ENCODE data around the gene FGFR2.

The FGFR2 gene

GRCh38 chr10:121553511-121554264 lies 44.6 kb downstream of the FGFR2 start:
- TF ChIP-seq, protein P1, sequence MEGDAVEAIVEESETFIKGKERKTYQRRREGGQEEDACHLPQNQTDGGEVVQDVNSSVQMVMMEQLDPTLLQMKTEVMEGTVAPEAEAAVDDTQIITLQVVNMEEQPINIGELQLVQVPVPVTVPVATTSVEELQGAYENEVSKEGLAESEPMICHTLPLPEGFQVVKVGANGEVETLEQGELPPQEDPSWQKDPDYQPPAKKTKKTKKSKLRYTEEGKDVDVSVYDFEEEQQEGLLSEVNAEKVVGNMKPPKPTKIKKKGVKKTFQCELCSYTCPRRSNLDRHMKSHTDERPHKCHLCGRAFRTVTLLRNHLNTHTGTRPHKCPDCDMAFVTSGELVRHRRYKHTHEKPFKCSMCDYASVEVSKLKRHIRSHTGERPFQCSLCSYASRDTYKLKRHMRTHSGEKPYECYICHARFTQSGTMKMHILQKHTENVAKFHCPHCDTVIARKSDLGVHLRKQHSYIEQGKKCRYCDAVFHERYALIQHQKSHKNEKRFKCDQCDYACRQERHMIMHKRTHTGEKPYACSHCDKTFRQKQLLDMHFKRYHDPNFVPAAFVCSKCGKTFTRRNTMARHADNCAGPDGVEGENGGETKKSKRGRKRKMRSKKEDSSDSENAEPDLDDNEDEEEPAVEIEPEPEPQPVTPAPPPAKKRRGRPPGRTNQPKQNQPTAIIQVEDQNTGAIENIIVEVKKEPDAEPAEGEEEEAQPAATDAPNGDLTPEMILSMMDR (IDR thresholded peaks at IDR 0.05; ENCODE audit: extremely low read depth, insufficient read depth, missing control alignments): no peak
- in situ Hi-C loops (cut with MboI; ENCODE audit: low pct_unique_long_range_greater_than_20kb, low sequenced_read_pairs, unreplicated experiment): no loop called here
- DNase-seq (ENCODE audit: low spot score): no peak

DNA sequence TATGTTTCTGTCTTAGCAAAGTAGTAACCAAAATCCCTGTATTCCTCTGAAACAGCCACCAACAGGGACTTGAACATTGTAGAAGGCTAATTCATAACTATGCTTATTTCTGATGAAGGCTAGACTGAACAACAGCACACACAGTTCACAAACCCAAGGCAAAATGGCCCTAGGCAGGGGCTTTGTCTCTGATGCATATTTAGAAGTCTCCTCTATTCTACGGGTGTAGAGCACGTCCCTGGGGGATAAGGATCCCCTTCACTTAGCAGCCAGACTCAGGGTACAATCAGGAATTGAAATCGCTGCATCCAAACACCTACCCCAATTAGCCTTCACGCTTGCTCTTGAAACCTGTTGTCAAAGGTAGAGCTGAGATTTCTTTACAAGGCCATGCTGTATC lies 45.5 kb downstream of the FGFR2 start:
- no peak for DNase-seq (ENCODE audit: low spot score)
- TF ChIP-seq, protein P1 (IDR thresholded peaks at IDR 0.05; ENCODE audit: extremely low read depth, insufficient read depth, missing control alignments): no peak
- in situ Hi-C loops (cut with MboI; ENCODE audit: low pct_unique_long_range_greater_than_20kb, low sequenced_read_pairs, unreplicated experiment): no loop called here

DNA sequence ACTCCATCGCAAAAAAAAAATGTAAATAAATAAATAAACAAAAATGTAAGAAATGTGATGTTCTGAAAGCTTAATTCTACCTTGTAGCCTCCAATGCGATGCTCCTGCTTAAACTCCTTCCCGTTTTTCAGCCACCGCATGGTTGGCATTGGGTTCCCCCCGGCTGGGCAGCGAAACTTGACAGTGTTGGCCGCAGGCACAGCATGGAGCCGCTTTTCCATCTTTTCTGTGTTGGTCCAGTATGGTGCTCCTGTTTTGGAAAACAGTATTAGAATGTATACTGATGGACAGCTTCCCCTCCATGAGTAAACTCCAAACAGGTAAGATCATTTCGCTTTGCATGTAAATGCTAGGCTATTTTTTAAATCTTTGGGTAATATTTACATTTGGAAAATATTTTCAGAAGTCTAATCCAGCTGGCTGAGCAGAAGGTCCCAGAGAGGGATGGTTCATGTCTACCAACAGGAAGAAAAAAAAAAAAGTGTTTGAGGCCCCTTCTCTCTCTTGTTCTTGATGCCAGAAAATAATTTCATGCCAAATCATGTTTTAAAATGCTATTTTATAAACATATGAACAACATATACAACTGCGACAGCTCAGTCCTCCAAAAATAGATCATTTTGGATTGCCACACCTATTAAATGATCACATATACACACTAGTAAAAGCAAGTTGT lies 46.9 kb downstream of the FGFR2 start:
- TF ChIP-seq, protein P1 (IDR thresholded peaks at IDR 0.05; ENCODE audit: extremely low read depth, insufficient read depth, missing control alignments): no peak
- DNase-seq (ENCODE audit: low spot score): no peak
- in situ Hi-C loops (cut with MboI; ENCODE audit: low pct_unique_long_range_greater_than_20kb, low sequenced_read_pairs, unreplicated experiment): no loop called here

DNA sequence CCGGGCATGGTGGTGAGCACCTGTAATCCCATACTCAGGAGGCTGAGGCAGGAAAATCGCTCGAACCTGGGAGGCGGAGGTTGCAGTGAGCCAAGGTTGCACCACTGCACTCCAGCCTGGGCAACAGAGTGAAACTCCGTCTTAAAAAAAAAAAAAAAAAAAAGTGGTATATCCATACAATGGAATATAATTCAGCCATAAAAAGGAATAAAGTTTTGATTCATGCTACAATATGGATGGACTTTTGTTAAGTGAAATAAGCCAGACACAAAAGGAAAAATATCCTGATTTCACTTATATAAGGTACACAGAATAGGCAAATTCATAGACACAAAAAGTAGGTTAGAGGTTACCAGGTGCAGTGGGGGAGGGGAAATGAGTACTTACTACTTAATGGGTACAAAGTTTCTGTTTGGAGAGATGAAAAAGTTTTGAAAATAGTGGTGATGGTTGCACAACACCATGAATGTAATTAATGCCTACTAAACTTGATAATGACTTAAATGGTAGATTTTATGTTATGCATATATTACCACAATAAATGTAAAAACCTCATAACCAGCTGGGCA lies 53.9 kb downstream of the FGFR2 start:
- DNase-seq (ENCODE audit: low spot score): no peak
- in situ Hi-C loops (cut with MboI; ENCODE audit: low pct_unique_long_range_greater_than_20kb, low sequenced_read_pairs, unreplicated experiment): no loop called here
- TF ChIP-seq, protein P1 (IDR thresholded peaks at IDR 0.05; ENCODE audit: extremely low read depth, insufficient read depth, missing control alignments): no peak

- TF ChIP-seq, protein P1 (IDR thresholded peaks at IDR 0.05; ENCODE audit: extremely low read depth, insufficient read depth, missing control alignments): no peak
- in situ Hi-C loops (cut with MboI; ENCODE audit: low pct_unique_long_range_greater_than_20kb, low sequenced_read_pairs, unreplicated experiment): no loop called here
- no peak for DNase-seq (ENCODE audit: low spot score)
These were observed 54.7 kb downstream of the FGFR2 start for GRCh38 chr10:121543545-121543944.

DNA sequence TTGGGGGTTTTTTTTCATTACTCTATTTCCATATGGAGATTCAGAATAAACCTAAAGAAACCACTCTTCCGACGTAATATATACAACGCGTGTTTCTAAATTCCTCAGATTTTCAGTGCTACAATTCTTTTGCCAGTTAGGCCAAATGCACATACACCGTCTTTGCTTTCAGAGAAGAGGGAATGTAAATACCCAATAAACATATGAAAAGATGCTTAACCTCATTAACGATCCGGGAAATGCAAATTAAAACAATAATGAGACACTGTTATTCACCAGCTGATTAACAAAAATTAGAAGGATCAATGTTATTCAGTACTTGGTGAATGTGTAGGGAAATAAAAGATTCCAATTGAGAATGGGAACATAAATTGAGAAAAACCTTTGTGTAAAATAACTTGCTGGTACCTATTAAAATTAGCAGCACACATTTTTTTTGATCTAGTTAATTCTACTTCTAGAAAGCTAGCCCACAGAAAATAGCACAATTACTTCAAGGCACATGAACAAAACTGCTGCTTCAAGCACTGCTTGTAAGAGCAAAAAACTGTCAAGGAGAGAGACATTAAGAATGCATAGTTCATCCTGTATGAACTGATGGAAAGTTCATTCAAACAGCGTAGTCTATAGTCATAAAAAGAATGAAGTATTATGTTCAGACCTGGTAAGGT lies 56.7 kb downstream of the FGFR2 start:
- in situ Hi-C loops (cut with MboI; ENCODE audit: low pct_unique_long_range_greater_than_20kb, low sequenced_read_pairs, unreplicated experiment): no loop called here
- DNase-seq (ENCODE audit: low spot score): no peak
- TF ChIP-seq, protein P1 (IDR thresholded peaks at IDR 0.05; ENCODE audit: extremely low read depth, insufficient read depth, missing control alignments): no peak

Measured in GM13977 (cell line).